Right atrium auricular region (tissue), 2 donors: ENCODE measurements around the gene ZNF362. TPM values are rescaled to one million over a fixed set of nuclear protein-coding genes. Genes with fewer than 3 reads are reported as not detected.

Source experiments
- DNase-seq: peaks from one replicate; pipeline ENCODE4 v3.0.0-alpha.2; 2019; ENCODE audit warnings: low spot score
- H3K27ac ChIP-seq, 2 donors: fragments of 200-600 bp; sonication (generic); 1 replicate in 1 of 2; 2 replicates in 1 of 2; pipeline ENCODE4 v1.5.1; 2016 to 2019
- H3K27me3 ChIP-seq, 2 donors: fragments of 200-600 bp; sonication (generic); one replicate each; pipeline versions ENCODE4 v1.5.1 to v1.6.0; 2017 to 2019
- H3K36me3 ChIP-seq: fragments of 200-600 bp; sonication (generic); one replicate; pipeline ENCODE4 v1.5.1; 2016
- H3K4me1 ChIP-seq, 2 donors: fragments of 200-600 bp; sonication (generic); one replicate each; pipeline versions ENCODE4 v1.5.1 to v1.6.0; 2017 to 2019
- H3K4me3 ChIP-seq, 2 donors: fragments of 200-600 bp; sonication (generic); 1 replicate in 1 of 2; 2 replicates in 1 of 2; pipeline ENCODE4 v1.5.1; 2017 to 2019; ENCODE audit warnings: mild to moderate bottlenecking in 1 of 2, moderate library complexity in 1 of 2
- H3K9me3 ChIP-seq, 2 donors: fragments of 200-600 bp; sonication (generic); one replicate each; pipeline ENCODE4 v1.5.1; 2019
- CTCF ChIP-seq, 2 donors: fragments of 200-600 bp; sonication (generic); IDR thresholded peaks; one replicate each; pipeline ENCODE4 v1.5.1; 2019; ENCODE audit warnings: antibody characterized with exemption in 2 of 2
- total RNA-seq, 2 donors: library from RNA; depleted of rRNA; stranded (reverse); fragments of >200 nt; gene quantifications; one replicate each; pipeline ENCODE4 v1.1.0, GENCODE V29; 2016

ZNF362 gene
- total RNA-seq, 2 donors from 2014 or later: 23.5 to 50.5 TPM

- H3K9me3 ChIP-seq: no peaks in the 10 kb centered on the region
- no peak for TF ChIP-seq CTCF (IDR thresholded peaks at IDR 0.05)
- no peak overlapping the region for H3K4me3 ChIP-seq
- DNase-seq: no peak
- H3K27me3 ChIP-seq: no peaks in the 10 kb centered on the region
- H3K4me1 ChIP-seq: peaks cover 0 to 88% of the 10 kb centered on the region in 2 donors
- peaks cover 21% of the 10 kb centered on the region for H3K36me3 ChIP-seq
- H3K27ac ChIP-seq: peak overlapping the region; percentile 99 to 100
Observed at GRCh38 chr1:33344896-33345560, 88.7 kb downstream of the ZNF362 start.

GRCh38 chr1:33346533-33346926 lies 90.2 kb downstream of the ZNF362 start:
- Histone ChIP-seq H3K27ac (peak overlapping the region; percentile 99 to 100), H3K4me1 (peaks cover 0 to 82% of the 10 kb centered on the region in 2 donors), H3K9me3 (no peaks in the 10 kb centered on the region), H3K4me3 (peak overlapping the region; percentile 13 to 98), H3K36me3 (peaks cover 17% of the 10 kb centered on the region), H3K27me3 (no peaks in the 10 kb centered on the region)
- no peak for TF ChIP-seq CTCF (IDR thresholded peaks at IDR 0.05)
- no peak for DNase-seq

- H3K27ac ChIP-seq: peak overlapping the region; percentile 99 to 100
- peaks cover 0 to 76% of the 10 kb centered on the region in 2 donors for H3K4me1 ChIP-seq
- H3K36me3 ChIP-seq: peaks cover 17% of the 10 kb centered on the region
- peak; percentile 89 for DNase-seq
- peak overlapping the region; percentile 97 to 98 for H3K4me3 ChIP-seq
- H3K9me3 ChIP-seq: no peaks in the 10 kb centered on the region
- no peaks in the 10 kb centered on the region for H3K27me3 ChIP-seq
- TF ChIP-seq CTCF (IDR thresholded peaks at IDR 0.05): no peak
Observed at GRCh38 chr1:33346927-33347649, 90.8 kb downstream of the ZNF362 start.

- Histone ChIP-seq H3K36me3 (peaks cover 13% of the 10 kb centered on the region), H3K9me3 (no peaks in the 10 kb centered on the region), H3K27ac (peak overlapping the region; percentile 99 to 100), H3K27me3 (no peaks in the 10 kb centered on the region), H3K4me3 (peak overlapping the region; percentile 97 to 98), H3K4me1 (peaks cover 0 to 71% of the 10 kb centered on the region in 2 donors)
- peak; percentile 83 for DNase-seq
- TF ChIP-seq CTCF (IDR thresholded peaks at IDR 0.05): no peak
Observed at GRCh38 chr1:33347650-33347992, 91.3 kb downstream of the ZNF362 start.

GRCh38 chr1:33348194-33348593 lies 91.9 kb downstream of the ZNF362 start:
- Histone ChIP-seq H3K4me3 (peak overlapping the region; percentile 97 to 98), H3K9me3 (no peaks in the 10 kb centered on the region), H3K36me3 (peaks cover 8% of the 10 kb centered on the region), H3K4me1 (peaks cover 0 to 66% of the 10 kb centered on the region in 2 donors), H3K27me3 (no peaks in the 10 kb centered on the region), H3K27ac (peak overlapping the region; percentile 99 to 100)
- TF ChIP-seq CTCF (IDR thresholded peaks at IDR 0.05): no peak
- peak; percentile 55 for DNase-seq
